CD4-positive, alpha-beta T cell treated with Interleukin-15 for 1 hour (primary cell): ENCODE results near the gene KPNA6.
"Not testable (repeated sequence)": the region's sequence is repeated elsewhere in the genome, so short reads cannot be mapped to it uniquely, and the experiment has no call there.

Experiments used
- DNase-seq: peaks from one replicate; pipeline ENCODE4 v3.0.0-alpha.2; 2020

Gene KPNA6

GRCh38 chr1:32143302-32143695, 35.4 kb downstream of the KPNA6 start:
- not testable (repeated sequence) for DNase-seq

GRCh38 chr1:32144033-32144432, 36.2 kb downstream of the KPNA6 start:
- DNase-seq = no peak

GRCh38 chr1:32147799-32148198, 39.9 kb downstream of the KPNA6 start:
- DNase-seq = not testable (repeated sequence)

- no peak for DNase-seq
Measured at GRCh38 chr1:32150847-32151246, 43.0 kb downstream of the KPNA6 start.

- DNase-seq = no peak
Measured at GRCh38 chr1:32151319-32151787, 43.5 kb downstream of the KPNA6 start.

GRCh38 chr1:32159189-32159588, 51.3 kb downstream of the KPNA6 start:
- DNase-seq = no peak

GRCh38 chr1:32163405-32163804, 55.5 kb downstream of the KPNA6 start:
- DNase-seq = no peak

- DNase-seq = not testable (repeated sequence)
Measured at GRCh38 chr1:32165633-32166032, 57.8 kb downstream of the KPNA6 start.

- no peak for DNase-seq
Measured at GRCh38 chr1:32170991-32171390, 63.1 kb downstream of the KPNA6 start.

- DNase-seq = no peak
Measured at GRCh38 chr1:32172621-32173245, 64.9 kb downstream of the KPNA6 start.

- no peak for DNase-seq
Measured at GRCh38 chr1:32178380-32179192, 70.7 kb downstream of the KPNA6 start.

- DNase-seq = no peak
Measured at GRCh38 chr1:32179193-32179442, 71.3 kb downstream of the KPNA6 start.

GRCh38 chr1:32179443-32180185, 71.8 kb downstream of the KPNA6 start, which contains the start of gene TXLNA:
TXLNA (plus strand) TSS chr1:32179675; CDS start chr1:32180346, 671 bp downstream.
- peak; percentile 89 for DNase-seq

- DNase-seq = peak; percentile 26
Measured at GRCh38 chr1:32180186-32181060, 72.6 kb downstream of the KPNA6 start.

GRCh38 chr1:32181065-32181464, 73.2 kb downstream of the KPNA6 start:
- DNase-seq = no peak

- DNase-seq = no peak
Measured at GRCh38 chr1:32181563-32181962, 73.7 kb downstream of the KPNA6 start.

GRCh38 chr1:32182060-32182459, 74.2 kb downstream of the KPNA6 start:
- DNase-seq = no peak

- DNase-seq = no peak
Measured at GRCh38 chr1:32184650-32185049, 76.8 kb downstream of the KPNA6 start.

- no peak for DNase-seq
Measured at GRCh38 chr1:32186077-32186476, 78.2 kb downstream of the KPNA6 start.

GRCh38 chr1:32186491-32186890, 78.6 kb downstream of the KPNA6 start:
- no peak for DNase-seq

GRCh38 chr1:32187850-32188249, 80.0 kb downstream of the KPNA6 start:
- DNase-seq = no peak

GRCh38 chr1:32192220-32192948, 84.5 kb downstream of the KPNA6 start:
- no peak for DNase-seq
